HL-60 (cell line): ENCODE results near the gene SZT2.
"Not testable (repeated sequence)": the region's sequence is repeated elsewhere in the genome, so short reads cannot be mapped to it uniquely, and the experiment has no call there.

Source experiments
- DNase-seq, 2 experiments: peaks; one replicate each; pipeline ENCODE4 v3.0.0-alpha.2; 2010 to 2020; ENCODE audit warnings: low read depth in 1 of 2, low spot score in 1 of 2
- H3K27ac ChIP-seq: fragments of 250-450 bp; sonication (Bioruptor Pico); replicated peaks from 2 replicates; pipeline ENCODE4 v1.5.1; 2020; ENCODE audit warnings: mild to moderate bottlenecking, moderate library complexity
- H3K27me3 ChIP-seq: fragments of 250-450 bp; sonication (Bioruptor Pico); 2 replicates; pipeline ENCODE4 v1.5.1; 2021; ENCODE audit warnings: mild to moderate bottlenecking, moderate library complexity; ENCODE audit not compliant: insufficient read depth, poor library complexity, severe bottlenecking
- H3K4me3 ChIP-seq: replicated peaks from 2 replicates; pipeline ENCODE4 v1.5.1; 2011; ENCODE audit warnings: mild to moderate bottlenecking, control low read depth, low read length; ENCODE audit not compliant: insufficient read depth
- CTCF ChIP-seq: IDR thresholded peaks from one replicate; pipeline ENCODE4 v1.5.1; 2011; ENCODE audit warnings: low read length, control low read depth, inconsistent platforms; ENCODE audit not compliant: insufficient read depth
- GABPA ChIP-seq: IDR thresholded peaks from 2 replicates; pipeline ENCODE4 v1.6.1; 2012; ENCODE audit warnings: low read depth
- POLR2AphosphoS5 ChIP-seq: IDR thresholded peaks from 2 replicates; pipeline ENCODE4 v1.6.1; 2012; ENCODE audit warnings: low read depth
- SPI1 ChIP-seq: IDR thresholded peaks from 2 replicates; pipeline ENCODE4 v1.6.1; 2012; ENCODE audit warnings: low read depth, mild to moderate bottlenecking, borderline replicate concordance
- TF ChIP-seq, protein P1 (sequence below): IDR thresholded peaks from 2 replicates; pipeline ENCODE4 v1.6.1; 2012; ENCODE audit warnings: low read depth; ENCODE audit not compliant: insufficient replicate concordance

The SZT2 gene

DNA sequence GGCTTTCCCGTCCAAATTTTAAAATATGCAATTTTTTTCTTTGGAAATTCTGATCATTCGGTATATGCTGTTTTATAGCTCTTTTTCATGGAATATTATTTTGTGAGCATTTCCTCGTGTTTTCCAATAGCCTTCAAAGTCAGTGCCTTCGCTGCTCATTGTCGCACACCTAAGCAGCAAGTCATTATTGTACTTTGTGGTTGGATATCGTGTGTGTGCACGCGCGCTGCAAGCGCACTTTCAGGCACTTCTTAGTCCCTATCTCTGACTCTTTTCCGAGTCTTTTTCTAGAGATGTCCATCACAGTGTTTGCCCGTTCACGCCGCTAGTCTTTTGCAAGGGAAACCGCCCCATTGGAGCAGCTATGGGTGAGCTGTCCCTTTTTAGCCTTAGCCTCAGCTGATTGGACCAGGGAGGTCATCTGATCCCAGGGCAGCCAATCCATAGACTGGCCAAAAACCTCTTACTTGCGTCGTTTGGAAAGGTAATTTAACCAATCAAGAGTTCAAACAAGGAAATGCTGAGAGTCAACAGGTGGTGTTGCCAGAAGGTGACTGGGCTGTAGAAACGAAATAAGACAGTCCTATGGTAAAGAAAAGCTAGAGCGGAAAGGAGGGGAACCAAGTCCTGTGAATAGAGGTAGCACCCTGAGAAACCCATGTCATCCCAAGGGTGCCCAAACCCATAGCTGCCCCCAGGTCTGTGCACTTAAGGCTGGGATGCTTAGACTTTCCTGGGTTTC is 64.7 kb downstream of the SZT2 start:
- Histone ChIP-seq H3K4me3 (peak overlapping the region; percentile 25), H3K27me3 (no peaks in the 10 kb centered on the region), H3K27ac (peak overlapping the region; percentile 60)
- no peak for TF ChIP-seq SPI1
- TF ChIP-seq, protein P1, sequence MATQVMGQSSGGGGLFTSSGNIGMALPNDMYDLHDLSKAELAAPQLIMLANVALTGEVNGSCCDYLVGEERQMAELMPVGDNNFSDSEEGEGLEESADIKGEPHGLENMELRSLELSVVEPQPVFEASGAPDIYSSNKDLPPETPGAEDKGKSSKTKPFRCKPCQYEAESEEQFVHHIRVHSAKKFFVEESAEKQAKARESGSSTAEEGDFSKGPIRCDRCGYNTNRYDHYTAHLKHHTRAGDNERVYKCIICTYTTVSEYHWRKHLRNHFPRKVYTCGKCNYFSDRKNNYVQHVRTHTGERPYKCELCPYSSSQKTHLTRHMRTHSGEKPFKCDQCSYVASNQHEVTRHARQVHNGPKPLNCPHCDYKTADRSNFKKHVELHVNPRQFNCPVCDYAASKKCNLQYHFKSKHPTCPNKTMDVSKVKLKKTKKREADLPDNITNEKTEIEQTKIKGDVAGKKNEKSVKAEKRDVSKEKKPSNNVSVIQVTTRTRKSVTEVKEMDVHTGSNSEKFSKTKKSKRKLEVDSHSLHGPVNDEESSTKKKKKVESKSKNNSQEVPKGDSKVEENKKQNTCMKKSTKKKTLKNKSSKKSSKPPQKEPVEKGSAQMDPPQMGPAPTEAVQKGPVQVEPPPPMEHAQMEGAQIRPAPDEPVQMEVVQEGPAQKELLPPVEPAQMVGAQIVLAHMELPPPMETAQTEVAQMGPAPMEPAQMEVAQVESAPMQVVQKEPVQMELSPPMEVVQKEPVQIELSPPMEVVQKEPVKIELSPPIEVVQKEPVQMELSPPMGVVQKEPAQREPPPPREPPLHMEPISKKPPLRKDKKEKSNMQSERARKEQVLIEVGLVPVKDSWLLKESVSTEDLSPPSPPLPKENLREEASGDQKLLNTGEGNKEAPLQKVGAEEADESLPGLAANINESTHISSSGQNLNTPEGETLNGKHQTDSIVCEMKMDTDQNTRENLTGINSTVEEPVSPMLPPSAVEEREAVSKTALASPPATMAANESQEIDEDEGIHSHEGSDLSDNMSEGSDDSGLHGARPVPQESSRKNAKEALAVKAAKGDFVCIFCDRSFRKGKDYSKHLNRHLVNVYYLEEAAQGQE: no peak
- TF ChIP-seq GABPA: no peak
- TF ChIP-seq POLR2AphosphoS5: no peak
- no peak for TF ChIP-seq CTCF
- peak in 1 of 2 experiments; percentile 45 for DNase-seq

DNA sequence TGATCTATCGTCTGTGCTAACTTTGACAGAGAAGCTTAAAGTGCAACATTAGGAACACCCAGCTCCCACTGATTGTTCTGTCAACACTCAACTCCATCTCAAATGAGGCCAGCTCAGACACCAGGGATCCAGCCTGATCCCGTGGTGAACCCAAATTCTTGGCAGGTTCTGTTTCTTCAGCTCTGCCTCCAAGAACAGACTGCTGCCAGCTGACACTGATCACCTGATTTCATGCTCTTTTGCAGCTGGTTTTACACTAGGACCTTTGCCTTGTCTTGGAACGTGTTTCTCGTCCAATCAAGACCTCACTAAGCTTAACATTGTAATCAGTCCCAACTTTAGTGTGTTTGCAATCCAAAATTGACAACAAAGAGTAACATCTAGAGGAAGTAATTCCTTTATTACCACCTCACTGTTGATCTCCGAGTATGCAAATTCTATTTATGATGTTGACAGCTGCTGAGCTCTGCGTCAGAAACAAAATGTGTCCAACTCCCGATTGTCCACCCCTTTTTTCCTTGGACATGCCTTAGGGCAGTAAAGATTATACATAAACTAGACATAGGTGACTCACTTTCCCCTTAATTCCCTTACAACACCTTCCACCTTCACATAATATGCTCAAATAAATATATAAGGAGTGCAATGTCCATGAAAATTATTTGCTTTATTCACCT is 65.7 kb downstream of the SZT2 start:
- TF ChIP-seq POLR2AphosphoS5: no peak
- no peak for TF ChIP-seq CTCF
- TF ChIP-seq, protein P1: no peak
- Histone ChIP-seq H3K27me3 (no peaks in the 10 kb centered on the region), H3K27ac (no peak overlapping the region), H3K4me3 (no peak overlapping the region)
- no peak for DNase-seq

- not testable (repeated sequence) for H3K27ac ChIP-seq, H3K4me3 ChIP-seq, H3K27me3 ChIP-seq, DNase-seq
Observed at GRCh38 chr1:43458379-43458778, 68.7 kb downstream of the SZT2 start.

GRCh38 chr1:43460988-43461693 is 71.4 kb downstream of the SZT2 start:
- no peaks in the 10 kb centered on the region for H3K27me3 ChIP-seq
- peak in 1 of 2 experiments; percentile 29 for DNase-seq
- H3K4me3 ChIP-seq: no peak overlapping the region
- no peak for TF ChIP-seq CTCF
- no peak for TF ChIP-seq GABPA
- TF ChIP-seq, protein P1: no peak
- TF ChIP-seq SPI1: no peak
- TF ChIP-seq POLR2AphosphoS5: no peak
- no peak overlapping the region for H3K27ac ChIP-seq
